ENCODE results near the gene ADCK2. TPM values are rescaled to one million over a fixed set of nuclear protein-coding genes. Genes with fewer than 3 reads are reported as not detected.
A peak's percentile ranks its signal among the peaks of the same experiment; 100 is the strongest.

ADCK2 gene
- polyA plus RNA-seq, 1 of the 3 experiments (the other 2 are of a cell fraction) = 19.0 TPM

DNA sequence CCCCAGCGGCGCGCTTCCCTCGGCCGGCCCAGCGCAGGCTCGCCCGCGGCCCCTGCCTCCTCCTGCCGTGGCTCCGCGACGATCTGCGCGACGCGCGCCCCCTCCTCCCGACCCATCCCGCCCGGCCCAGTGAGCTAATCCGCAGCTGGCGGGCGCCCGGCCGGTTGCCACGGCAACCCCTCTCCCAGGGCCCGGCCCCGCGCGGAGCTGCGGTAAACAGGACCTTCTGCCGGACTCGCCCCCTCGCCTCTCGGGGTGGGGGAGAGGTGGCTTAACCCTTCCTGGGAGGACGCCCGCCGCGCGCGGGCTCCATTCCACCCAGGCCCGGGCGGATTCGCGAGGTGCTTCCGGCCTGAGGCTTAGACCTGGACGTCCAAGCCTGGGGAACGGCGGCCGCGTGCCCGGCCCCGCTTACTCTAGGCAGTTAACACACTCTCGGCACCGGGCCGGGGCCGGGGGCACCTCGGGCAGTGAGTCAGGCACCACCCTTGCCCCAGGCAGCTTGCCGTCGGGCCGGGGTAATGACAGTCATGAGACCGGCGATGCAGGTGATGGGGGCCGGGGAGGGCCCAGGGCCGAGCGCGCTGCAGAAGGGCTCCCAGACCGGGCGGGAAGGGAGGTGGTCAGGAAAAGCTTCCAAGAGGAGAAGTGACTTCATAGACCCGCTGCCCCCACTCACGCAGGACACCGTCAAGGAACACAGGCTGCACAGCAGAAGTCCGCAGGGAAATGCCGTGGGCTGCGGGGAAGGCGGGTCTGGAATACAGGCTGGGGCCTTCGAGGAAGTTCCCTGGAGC, 31.8 kb upstream of the ADCK2 start, which contains the start of gene DENND2A (continued):
- TF ChIP-seq, protein P1, sequence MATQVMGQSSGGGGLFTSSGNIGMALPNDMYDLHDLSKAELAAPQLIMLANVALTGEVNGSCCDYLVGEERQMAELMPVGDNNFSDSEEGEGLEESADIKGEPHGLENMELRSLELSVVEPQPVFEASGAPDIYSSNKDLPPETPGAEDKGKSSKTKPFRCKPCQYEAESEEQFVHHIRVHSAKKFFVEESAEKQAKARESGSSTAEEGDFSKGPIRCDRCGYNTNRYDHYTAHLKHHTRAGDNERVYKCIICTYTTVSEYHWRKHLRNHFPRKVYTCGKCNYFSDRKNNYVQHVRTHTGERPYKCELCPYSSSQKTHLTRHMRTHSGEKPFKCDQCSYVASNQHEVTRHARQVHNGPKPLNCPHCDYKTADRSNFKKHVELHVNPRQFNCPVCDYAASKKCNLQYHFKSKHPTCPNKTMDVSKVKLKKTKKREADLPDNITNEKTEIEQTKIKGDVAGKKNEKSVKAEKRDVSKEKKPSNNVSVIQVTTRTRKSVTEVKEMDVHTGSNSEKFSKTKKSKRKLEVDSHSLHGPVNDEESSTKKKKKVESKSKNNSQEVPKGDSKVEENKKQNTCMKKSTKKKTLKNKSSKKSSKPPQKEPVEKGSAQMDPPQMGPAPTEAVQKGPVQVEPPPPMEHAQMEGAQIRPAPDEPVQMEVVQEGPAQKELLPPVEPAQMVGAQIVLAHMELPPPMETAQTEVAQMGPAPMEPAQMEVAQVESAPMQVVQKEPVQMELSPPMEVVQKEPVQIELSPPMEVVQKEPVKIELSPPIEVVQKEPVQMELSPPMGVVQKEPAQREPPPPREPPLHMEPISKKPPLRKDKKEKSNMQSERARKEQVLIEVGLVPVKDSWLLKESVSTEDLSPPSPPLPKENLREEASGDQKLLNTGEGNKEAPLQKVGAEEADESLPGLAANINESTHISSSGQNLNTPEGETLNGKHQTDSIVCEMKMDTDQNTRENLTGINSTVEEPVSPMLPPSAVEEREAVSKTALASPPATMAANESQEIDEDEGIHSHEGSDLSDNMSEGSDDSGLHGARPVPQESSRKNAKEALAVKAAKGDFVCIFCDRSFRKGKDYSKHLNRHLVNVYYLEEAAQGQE (IDR thresholded peaks at IDR 0.05; ENCODE audit: low read depth, low read length) = 0 out of 2 replicates have a peak, but pooled peaks have one; percentile 30
- no peak for TF ChIP-seq POLR2AphosphoS5 (IDR thresholded peaks at IDR 0.05; ENCODE audit: low read depth, low read length)
- TF ChIP-seq, protein P2, sequence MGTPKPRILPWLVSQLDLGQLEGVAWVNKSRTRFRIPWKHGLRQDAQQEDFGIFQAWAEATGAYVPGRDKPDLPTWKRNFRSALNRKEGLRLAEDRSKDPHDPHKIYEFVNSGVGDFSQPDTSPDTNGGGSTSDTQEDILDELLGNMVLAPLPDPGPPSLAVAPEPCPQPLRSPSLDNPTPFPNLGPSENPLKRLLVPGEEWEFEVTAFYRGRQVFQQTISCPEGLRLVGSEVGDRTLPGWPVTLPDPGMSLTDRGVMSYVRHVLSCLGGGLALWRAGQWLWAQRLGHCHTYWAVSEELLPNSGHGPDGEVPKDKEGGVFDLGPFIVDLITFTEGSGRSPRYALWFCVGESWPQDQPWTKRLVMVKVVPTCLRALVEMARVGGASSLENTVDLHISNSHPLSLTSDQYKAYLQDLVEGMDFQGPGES (IDR thresholded peaks at IDR 0.05; ENCODE audit: low read depth, low read length) = no peak
- TF ChIP-seq, protein P3, sequence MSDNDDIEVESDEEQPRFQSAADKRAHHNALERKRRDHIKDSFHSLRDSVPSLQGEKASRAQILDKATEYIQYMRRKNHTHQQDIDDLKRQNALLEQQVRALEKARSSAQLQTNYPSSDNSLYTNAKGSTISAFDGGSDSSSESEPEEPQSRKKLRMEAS (IDR thresholded peaks at IDR 0.05; ENCODE audit: low read depth) = peak; percentile 50; the same call in 1 of the 2 replicates
- TF ChIP-seq FOXM1 (IDR thresholded peaks at IDR 0.05; ENCODE audit: low read depth) = no peak
- TF ChIP-seq FOSL2 (IDR thresholded peaks at IDR 0.05; ENCODE audit: borderline replicate concordance, low read depth) = no peak
- no peak for TF ChIP-seq MEF2A (IDR thresholded peaks at IDR 0.05; ENCODE audit: borderline replicate concordance, low read depth)
- TF ChIP-seq TAF1 (IDR thresholded peaks at IDR 0.05; ENCODE audit: borderline replicate concordance, low read depth, low read length) = 0 out of 2 replicates have a peak, but pooled peaks have one; percentile 20
- no peak for TF ChIP-seq NFIC (IDR thresholded peaks at IDR 0.05; ENCODE audit: borderline replicate concordance)
- TF ChIP-seq RCOR1 (IDR thresholded peaks at IDR 0.05; ENCODE audit: low read length) = no peak
- TF ChIP-seq TEAD4 (IDR thresholded peaks at IDR 0.05; ENCODE audit: borderline replicate concordance, insufficient read depth) = no peak
- TF ChIP-seq GABPA (IDR thresholded peaks at IDR 0.05; ENCODE audit: low read depth) = no peak
- TF ChIP-seq, protein P4, sequence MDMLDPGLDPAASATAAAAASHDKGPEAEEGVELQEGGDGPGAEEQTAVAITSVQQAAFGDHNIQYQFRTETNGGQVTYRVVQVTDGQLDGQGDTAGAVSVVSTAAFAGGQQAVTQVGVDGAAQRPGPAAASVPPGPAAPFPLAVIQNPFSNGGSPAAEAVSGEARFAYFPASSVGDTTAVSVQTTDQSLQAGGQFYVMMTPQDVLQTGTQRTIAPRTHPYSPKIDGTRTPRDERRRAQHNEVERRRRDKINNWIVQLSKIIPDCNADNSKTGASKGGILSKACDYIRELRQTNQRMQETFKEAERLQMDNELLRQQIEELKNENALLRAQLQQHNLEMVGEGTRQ (IDR thresholded peaks at IDR 0.05; ENCODE audit: borderline replicate concordance, low read depth, low read length) = no peak
- TF ChIP-seq SIN3A (IDR thresholded peaks at IDR 0.05; ENCODE audit: borderline replicate concordance, low read depth, low read length) = no peak
- TF ChIP-seq FOXJ3 (CRISPR knock-in tag; IDR thresholded peaks at IDR 0.05) = no peak
- TF ChIP-seq, protein P5, sequence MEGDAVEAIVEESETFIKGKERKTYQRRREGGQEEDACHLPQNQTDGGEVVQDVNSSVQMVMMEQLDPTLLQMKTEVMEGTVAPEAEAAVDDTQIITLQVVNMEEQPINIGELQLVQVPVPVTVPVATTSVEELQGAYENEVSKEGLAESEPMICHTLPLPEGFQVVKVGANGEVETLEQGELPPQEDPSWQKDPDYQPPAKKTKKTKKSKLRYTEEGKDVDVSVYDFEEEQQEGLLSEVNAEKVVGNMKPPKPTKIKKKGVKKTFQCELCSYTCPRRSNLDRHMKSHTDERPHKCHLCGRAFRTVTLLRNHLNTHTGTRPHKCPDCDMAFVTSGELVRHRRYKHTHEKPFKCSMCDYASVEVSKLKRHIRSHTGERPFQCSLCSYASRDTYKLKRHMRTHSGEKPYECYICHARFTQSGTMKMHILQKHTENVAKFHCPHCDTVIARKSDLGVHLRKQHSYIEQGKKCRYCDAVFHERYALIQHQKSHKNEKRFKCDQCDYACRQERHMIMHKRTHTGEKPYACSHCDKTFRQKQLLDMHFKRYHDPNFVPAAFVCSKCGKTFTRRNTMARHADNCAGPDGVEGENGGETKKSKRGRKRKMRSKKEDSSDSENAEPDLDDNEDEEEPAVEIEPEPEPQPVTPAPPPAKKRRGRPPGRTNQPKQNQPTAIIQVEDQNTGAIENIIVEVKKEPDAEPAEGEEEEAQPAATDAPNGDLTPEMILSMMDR (IDR thresholded peaks at IDR 0.05) = no peak
- TF ChIP-seq RFX5 (IDR thresholded peaks at IDR 0.05; ENCODE audit: low read length) = 0 out of 2 replicates have a peak, but pooled peaks have one; percentile 17
- 0 out of 2 replicates have a peak, but pooled peaks have one; percentile 13 for TF ChIP-seq ELF1 (IDR thresholded peaks at IDR 0.05)
- TF ChIP-seq JUND (IDR thresholded peaks at IDR 0.05) = no peak
- no peak; the same call in 1 of the 2 replicates for TF ChIP-seq SMC3 (IDR thresholded peaks at IDR 0.05; ENCODE audit: low read depth, low read length)
- TF ChIP-seq, protein P6, sequence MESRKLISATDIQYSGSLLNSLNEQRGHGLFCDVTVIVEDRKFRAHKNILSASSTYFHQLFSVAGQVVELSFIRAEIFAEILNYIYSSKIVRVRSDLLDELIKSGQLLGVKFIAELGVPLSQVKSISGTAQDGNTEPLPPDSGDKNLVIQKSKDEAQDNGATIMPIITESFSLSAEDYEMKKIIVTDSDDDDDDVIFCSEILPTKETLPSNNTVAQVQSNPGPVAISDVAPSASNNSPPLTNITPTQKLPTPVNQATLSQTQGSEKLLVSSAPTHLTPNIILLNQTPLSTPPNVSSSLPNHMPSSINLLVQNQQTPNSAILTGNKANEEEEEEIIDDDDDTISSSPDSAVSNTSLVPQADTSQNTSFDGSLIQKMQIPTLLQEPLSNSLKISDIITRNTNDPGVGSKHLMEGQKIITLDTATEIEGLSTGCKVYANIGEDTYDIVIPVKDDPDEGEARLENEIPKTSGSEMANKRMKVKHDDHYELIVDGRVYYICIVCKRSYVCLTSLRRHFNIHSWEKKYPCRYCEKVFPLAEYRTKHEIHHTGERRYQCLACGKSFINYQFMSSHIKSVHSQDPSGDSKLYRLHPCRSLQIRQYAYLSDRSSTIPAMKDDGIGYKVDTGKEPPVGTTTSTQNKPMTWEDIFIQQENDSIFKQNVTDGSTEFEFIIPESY (IDR thresholded peaks at IDR 0.05; ENCODE audit: borderline replicate concordance, low read depth) = no peak
- TF ChIP-seq RAD21 (IDR thresholded peaks at IDR 0.05; ENCODE audit: low read length) = no peak
- TF ChIP-seq TCF12 (IDR thresholded peaks at IDR 0.05) = 0 out of 2 replicates have a peak, but pooled peaks have one; percentile 18
- peak; percentile 24 for TF ChIP-seq CHD2 (IDR thresholded peaks at IDR 0.05; ENCODE audit: low read length, partially characterized antibody)

Data from SK-N-SH (cell line).